Kidney (tissue), 14 donors: ENCODE data around the gene AQP1. TPM values are rescaled to one million over a fixed set of nuclear protein-coding genes. Genes with fewer than 3 reads are reported as not detected.

Experiments used
- DNase-seq, 5 donors: peaks; one replicate each; pipeline ENCODE4 v3.0.0-alpha.2; 2013 to 2020
- FAIRE-seq: peaks from 2 replicates; lab custom pipeline; 2012; peaks lifted over from hg19 to GRCh38; lab: Jason Lieb, UNC
- H3K27ac ChIP-seq, 2 donors: one replicate each; pipeline ENCODE4 v1.7.0; 2013; ENCODE audit warnings: low read depth in 2 of 2, low read length in 2 of 2, inconsistent platforms in 1 of 2
- H3K27me3 ChIP-seq: one replicate; pipeline ENCODE4 v1.7.1; 2013; ENCODE audit warnings: low read length, inconsistent platforms; ENCODE audit not compliant: control insufficient read depth, insufficient read depth
- H3K36me3 ChIP-seq, 3 donors: one replicate each; pipeline versions ENCODE4 v1.7.0 to v1.7.1; 2013; ENCODE audit warnings: low read length in 3 of 3, control low read depth in 1 of 3, inconsistent platforms in 1 of 3; ENCODE audit not compliant: insufficient read depth in 3 of 3, control insufficient read depth in 2 of 3
- H3K4me1 ChIP-seq, 3 donors: one replicate each; pipeline versions ENCODE4 v1.7.0 to v1.7.1; 2013; ENCODE audit warnings: low read length in 3 of 3, inconsistent platforms in 1 of 3, low read depth in 1 of 3; ENCODE audit not compliant: control insufficient read depth in 2 of 3, insufficient read depth in 2 of 3
- H3K4me3 ChIP-seq, 3 donors: one replicate each; pipeline versions ENCODE4 v1.7.0 to v1.8.1; 2013; ENCODE audit warnings: low read length in 3 of 3, control low read depth in 1 of 3, inconsistent platforms in 1 of 3
- H3K9ac ChIP-seq, 3 donors: one replicate each; pipeline versions ENCODE4 v1.7.0 to v1.7.1; 2013; ENCODE audit warnings: low read length in 3 of 3, control low read depth in 1 of 3, inconsistent platforms in 1 of 3
- H3K9me3 ChIP-seq, 3 donors: one replicate each; pipeline versions ENCODE4 v1.7.0 to v1.7.1; 2013; ENCODE audit warnings: low read length in 3 of 3, control low read depth in 1 of 3, inconsistent platforms in 1 of 3; ENCODE audit not compliant: control insufficient read depth in 2 of 3, insufficient read depth in 1 of 3
- CTCF ChIP-seq: IDR thresholded peaks from 3 replicates; pipeline ENCODE4 v1.5.1; 2012; ENCODE audit warnings: mild to moderate bottlenecking, moderate library complexity, borderline replicate concordance; ENCODE audit not compliant: insufficient read depth; ENCODE audit errors: extremely low read depth
- intact Hi-C: fragments of 100-400 bp; cut with DNase I; formaldehyde crosslinking; loops from one replicate; pipeline ENCODE4 v1.11.1; 2022
- polyA plus RNA-seq: library from polyadenylated mRNA; stranded (reverse); fragments of 350-450 nt; fragmentation: Illumina TruSeq; extraction: RNeasy Lipid Tissue Mini Kit (QIAGEN cat#74804); gene quantifications from one replicate; pipeline ENCODE4 v1.2.3, GENCODE V29; 2014; ENCODE audit warnings: low read depth, low replicate concordance; ENCODE audit not compliant: insufficient read depth
- total RNA-seq: library from RNA; stranded (reverse); fragmentation: NEBNext Ultra II Directional; extraction: Animal tissue kit (Norgen Biotek cat#: 25700); gene quantifications from one replicate; pipeline ENCODE4 v1.2.1, GENCODE V29; 2021
- donor health status: control.
- donor health status: control.
- donor health status: control.
- donor health status: control.
- donor health status: control.
- donor health status: DM: yes; HTN: yes; CAD: no.
- donor health status: Normal renal cell carcinoma (clear cell type).

Gene AQP1
- total and polyA plus RNA-seq, 2 donors from 2014 or later, result 291 to 617 TPM

DNA sequence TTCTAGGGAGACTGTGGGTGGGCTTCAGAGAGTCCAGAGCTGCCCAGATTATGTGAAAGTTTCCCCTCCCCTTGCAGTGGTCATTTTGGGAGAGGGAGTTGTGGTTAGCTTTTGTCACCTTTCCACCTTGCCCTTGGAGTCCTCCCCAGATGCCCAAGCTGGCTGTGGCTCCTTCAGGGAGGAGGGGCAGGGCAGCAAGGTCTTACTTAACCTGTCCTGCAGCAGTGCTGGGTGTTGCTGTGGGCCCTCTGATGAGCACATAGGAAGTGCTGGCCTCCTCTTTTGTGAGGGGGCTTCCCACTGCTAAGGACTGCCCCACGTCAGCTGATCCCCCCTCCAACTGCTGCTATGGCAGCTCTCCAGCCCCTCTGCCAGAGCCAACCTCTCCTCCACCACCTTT lies 17.6 kb upstream of the AQP1 start:
- DNase-seq, result no peak
- Histone ChIP-seq H3K9me3 (no peaks in the 10 kb centered on the region), H3K9ac (no peak overlapping the region), H3K27me3 (no peaks in the 10 kb centered on the region), H3K4me1 (peaks cover 6 to 54% (median 47%) of the 10 kb centered on the region in 3 donors), H3K4me3 (no peak overlapping the region), H3K27ac (peak overlapping the region; percentile 43 to 57), H3K36me3 (peaks cover 0 to 3% (median 3%) of the 10 kb centered on the region in 3 donors)
- intact Hi-C loops, result no loop called here
- no peak for FAIRE-seq
- TF ChIP-seq CTCF, result no peak

DNA sequence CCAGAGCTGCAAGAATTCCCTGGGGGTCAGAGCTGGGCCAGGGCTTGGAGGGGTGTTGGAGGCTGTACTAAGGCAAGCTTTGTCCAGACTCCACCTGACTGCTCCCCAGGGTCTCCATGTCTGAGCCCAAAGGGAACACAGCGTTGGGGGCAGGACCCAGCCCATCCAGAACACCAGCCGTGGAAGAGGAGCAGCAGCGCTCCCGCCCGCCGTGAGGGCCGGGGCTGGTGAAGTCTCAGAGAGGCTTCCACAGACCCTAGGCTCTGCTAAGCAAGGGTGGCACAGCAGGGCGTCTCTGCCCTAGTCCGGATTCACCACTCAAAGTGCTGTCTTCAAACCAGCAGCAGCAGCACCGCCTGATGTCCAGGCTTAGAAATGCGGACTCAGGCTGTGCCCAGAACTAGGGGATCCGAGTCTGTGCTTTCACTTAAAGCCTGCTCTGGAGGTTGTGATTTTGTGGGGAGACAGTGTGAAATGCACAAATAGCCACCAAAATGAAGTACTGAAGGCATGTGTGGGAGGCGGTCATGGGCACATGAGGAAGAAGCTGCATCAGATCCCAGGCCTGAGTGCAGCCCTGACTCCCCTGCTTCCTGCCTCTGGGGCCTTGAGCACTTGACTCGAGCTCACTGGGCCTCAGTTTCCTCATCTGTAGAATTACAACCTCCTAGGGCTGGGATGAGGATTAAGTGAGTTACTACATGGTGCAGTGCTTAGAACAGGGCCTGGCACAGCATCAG lies 16.6 kb upstream of the AQP1 start:
- peaks cover 0 to 3% (median under 1%) of the 10 kb centered on the region in 3 donors for H3K36me3 ChIP-seq
- H3K9me3 ChIP-seq, result no peaks in the 10 kb centered on the region
- no peak for FAIRE-seq
- no peak overlapping the region for H3K4me3 ChIP-seq
- intact Hi-C loops, result no loop called here
- no peaks in the 10 kb centered on the region for H3K27me3 ChIP-seq
- H3K27ac ChIP-seq, result peak overlapping the region in 1 of 2 donors; percentile 36
- H3K4me1 ChIP-seq, result peaks cover 6 to 54% (median 51%) of the 10 kb centered on the region in 3 donors
- no peak overlapping the region for H3K9ac ChIP-seq
- TF ChIP-seq CTCF, result no peak
- DNase-seq, result no peak

GRCh38 chr7:30896036-30896435 lies 15.6 kb upstream of the AQP1 start:
- H3K4me3 ChIP-seq, result no peak overlapping the region
- H3K9ac ChIP-seq, result no peak overlapping the region
- H3K27me3 ChIP-seq, result no peaks in the 10 kb centered on the region
- TF ChIP-seq CTCF, result no peak
- FAIRE-seq (no peak), DNase-seq (peak in 2 of 5 donors; percentile 40 to 60)
- H3K4me1 ChIP-seq, result peaks cover 6 to 54% (median 51%) of the 10 kb centered on the region in 3 donors
- peaks cover 0 to 3% (median 0%) of the 10 kb centered on the region in 3 donors for H3K36me3 ChIP-seq
- H3K9me3 ChIP-seq, result no peaks in the 10 kb centered on the region
- no peak overlapping the region for H3K27ac ChIP-seq
- intact Hi-C loops, result no loop called here
